SK-N-SH (cell line): ENCODE measurements around the gene DICER1.

Experiments
- CTCF ChIP-seq: fragments of 200-600 bp; sonication (generic); IDR thresholded peaks from 2 replicates; pipeline ENCODE4 v1.6.1; 2017; ENCODE audit warnings: antibody characterized with exemption, mild to moderate bottlenecking, moderate library complexity
- EP300 ChIP-seq, 2 experiments: IDR thresholded peaks; 2 replicates each; pipeline versions ENCODE4 v1.4.0 to v1.6.1; 2012; ENCODE audit warnings: borderline replicate concordance in 1 of 2, low read depth in 1 of 2, low read length in 1 of 2
- GABPA ChIP-seq: IDR thresholded peaks from 2 replicates; pipeline ENCODE4 v1.4.0; 2012; ENCODE audit warnings: low read depth, mild to moderate bottlenecking
- MAX ChIP-seq: IDR thresholded peaks from 2 replicates; pipeline ENCODE4 v1.4.0; 2012; ENCODE audit warnings: low read depth
- PBX3 ChIP-seq: IDR thresholded peaks from 2 replicates; pipeline ENCODE4; 2012
- REST ChIP-seq: IDR thresholded peaks from 2 replicates; pipeline ENCODE4 v1.6.1; 2012; ENCODE audit warnings: mild to moderate bottlenecking, low read depth, low read length, moderate library complexity
- SMC3 ChIP-seq: IDR thresholded peaks from 2 replicates; pipeline ENCODE4 v1.6.1; 2012; ENCODE audit warnings: low read depth, low read length, improper control_type of control experiment

GRCh38 chr14:95125915-95126314 lies 31.4 kb downstream of the DICER1 start:
- TF ChIP-seq EP300 (IDR thresholded peaks at IDR 0.05; ENCODE audit: borderline replicate concordance in 1 of 2, low read depth in 1 of 2, low read length in 1 of 2) (no peak), REST (no peak), CTCF (no peak), PBX3 (no peak), GABPA (no peak), SMC3 (no peak), MAX (no peak)
